Activated CD4-positive, alpha-beta T cell treated with anti-CD3 and anti-CD28 coated beads for 24 hours (primary cell): ENCODE measurements around the gene NDC80.
A peak's percentile ranks its signal among the peaks of the same experiment; 100 is the strongest.

Experiments
- DNase-seq, 2 donors: peaks; one replicate each; pipeline ENCODE4 v3.0.0-alpha.2; 2020; ENCODE audit warnings: low read depth in 2 of 2

Gene NDC80

DNA sequence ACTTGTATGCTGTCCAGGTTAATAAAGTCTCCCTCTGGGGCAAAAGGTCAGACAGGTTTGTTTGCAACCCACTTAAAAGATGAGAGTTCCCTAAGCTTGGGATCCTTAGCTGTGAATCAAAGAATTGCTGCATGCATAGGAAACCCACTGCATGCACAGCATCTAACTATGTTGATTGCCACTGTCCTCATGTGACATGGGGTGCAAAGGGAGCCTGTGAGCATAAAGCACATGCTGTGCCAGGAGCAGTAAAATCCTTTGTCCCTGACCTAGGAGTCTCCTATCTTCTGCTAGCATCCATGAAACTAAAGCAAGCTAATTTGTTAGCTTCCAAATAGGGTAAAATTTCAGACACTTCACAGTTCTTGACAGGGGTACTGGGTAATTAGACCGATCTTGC is 13.8 kb upstream of the NDC80 start:
- DNase-seq = no peak

DNA sequence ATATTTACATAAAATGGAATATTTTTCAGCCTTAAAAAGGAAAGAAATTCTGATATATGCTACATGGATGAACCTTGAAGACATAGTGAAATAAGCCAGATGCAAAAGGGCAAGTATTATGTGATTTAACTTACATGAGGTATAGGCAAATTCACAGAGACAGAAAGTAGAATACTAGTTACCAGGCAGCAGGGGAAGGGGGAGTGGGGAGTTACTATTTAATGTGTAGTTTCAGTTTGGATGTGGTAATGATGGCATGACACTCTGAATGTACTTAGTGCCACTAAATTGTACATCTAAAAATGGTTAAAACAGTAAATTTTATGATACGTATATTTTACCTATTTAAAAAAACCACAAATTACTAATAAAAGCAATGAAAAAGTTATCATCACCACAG is 12.1 kb upstream of the NDC80 start:
- DNase-seq = no peak

DNA sequence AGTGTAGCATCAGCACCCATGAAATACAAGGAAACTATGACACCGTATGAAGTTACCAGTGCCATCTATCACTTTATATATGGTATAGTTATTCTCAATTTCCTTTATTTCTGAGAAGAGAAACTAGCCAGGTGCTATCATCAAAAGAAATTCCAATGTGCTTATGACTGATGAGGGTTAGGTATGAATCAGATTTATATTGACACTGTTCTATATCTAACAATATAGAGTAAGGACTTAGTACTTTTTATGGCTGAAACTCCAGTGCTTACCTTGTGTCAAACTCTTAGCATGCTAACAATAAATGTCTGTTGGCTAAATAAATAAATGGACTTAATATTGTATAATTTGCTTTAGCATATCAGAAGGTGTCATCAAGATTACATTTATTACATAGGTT is 7.0 kb upstream of the NDC80 start:
- DNase-seq = no peak

DNA sequence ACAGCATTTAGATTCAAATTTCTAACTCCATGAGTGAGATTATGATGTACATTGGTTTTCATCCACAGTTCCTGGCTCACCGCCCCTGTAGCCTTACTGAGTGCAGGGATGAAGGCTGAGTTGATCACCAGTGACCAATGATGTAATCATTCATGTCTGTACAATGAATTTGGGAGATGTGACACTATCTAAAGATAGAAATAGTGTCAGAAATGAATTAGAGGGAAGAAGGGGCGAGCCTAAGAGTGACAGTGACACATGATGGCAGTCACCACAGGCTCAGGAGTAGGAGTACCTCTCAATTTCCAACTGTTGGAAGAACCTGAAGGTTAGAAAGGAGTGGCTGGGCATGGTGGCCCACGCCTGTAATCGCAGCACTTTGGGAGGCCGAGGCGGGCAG is 3.2 kb upstream of the NDC80 start:
- DNase-seq = no peak

- no peak for DNase-seq
Measured at GRCh38 chr18:2568605-2569004, 2.8 kb upstream of the NDC80 start.

- no peak for DNase-seq
Measured at GRCh38 chr18:2569338-2570207, 1.8 kb upstream of the NDC80 start.

DNA sequence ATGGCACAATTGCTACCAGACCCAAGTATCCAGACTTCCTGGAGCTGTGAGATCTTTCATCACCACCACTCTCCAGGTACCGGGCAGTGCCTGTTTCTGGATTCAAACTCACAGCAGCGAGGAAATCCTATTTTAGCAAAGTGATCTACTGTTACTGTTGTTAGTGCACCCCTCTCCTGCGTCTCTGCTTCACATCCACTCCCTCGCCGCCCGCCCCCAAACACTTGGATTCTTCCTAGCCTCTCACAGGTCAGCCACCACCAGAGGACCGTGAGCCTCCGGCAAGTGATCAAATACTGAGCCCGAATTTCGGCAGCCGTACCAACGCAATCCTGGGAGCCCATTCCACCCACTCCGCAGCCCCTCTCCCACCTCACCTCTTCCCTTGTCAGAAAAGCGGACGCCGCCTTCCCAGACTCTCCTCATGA is 571 bp upstream of the NDC80 start:
- peak; percentile 27 to 33 for DNase-seq

DNA sequence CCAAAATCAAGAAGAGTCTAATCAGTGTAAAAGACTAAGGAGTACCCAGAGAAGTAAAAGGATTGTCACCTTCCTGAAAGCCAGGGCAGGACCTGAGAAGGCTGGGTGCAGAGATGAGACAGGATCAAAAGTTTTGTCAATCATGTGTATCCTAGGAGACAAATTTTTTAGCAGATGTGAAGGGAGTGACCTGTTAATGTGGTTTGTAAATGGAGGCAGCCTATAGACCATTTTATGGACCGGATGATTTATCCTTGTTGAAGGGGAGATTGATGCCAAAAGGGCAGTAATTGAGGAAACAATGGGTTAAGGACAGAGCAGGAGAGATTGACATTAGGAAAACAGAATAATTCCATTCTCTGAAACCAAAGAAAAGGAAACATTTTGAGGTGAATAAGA is 813 bp downstream of the NDC80 start:
- no peak for DNase-seq

GRCh38 chr18:2572892-2573291 is 1.5 kb downstream of the NDC80 start:
- DNase-seq = no peak

DNA sequence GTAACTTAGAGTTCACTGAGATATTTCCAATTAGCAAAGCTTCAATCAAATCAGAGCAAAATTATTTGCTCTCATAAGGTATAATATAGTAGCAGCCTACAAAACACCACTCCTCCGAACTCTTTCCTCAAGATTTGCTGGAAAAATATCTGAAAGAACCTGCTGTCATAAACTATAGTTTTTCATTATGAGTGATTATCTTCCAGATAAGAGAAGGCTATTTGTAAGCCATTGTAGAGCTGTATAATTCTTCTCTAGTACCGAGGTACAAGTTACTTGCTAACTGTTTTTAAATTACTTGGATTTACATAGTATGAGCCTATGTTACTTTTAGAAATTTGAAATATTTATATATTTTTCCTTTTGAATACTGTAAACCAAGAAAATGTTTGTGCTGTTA is 2.1 kb downstream of the NDC80 start:
- DNase-seq = no peak

GRCh38 chr18:2587788-2588187 is 16.4 kb downstream of the NDC80 start:
- no peak for DNase-seq

GRCh38 chr18:2588666-2589344 is 17.4 kb downstream of the NDC80 start:
- DNase-seq = no peak

DNA sequence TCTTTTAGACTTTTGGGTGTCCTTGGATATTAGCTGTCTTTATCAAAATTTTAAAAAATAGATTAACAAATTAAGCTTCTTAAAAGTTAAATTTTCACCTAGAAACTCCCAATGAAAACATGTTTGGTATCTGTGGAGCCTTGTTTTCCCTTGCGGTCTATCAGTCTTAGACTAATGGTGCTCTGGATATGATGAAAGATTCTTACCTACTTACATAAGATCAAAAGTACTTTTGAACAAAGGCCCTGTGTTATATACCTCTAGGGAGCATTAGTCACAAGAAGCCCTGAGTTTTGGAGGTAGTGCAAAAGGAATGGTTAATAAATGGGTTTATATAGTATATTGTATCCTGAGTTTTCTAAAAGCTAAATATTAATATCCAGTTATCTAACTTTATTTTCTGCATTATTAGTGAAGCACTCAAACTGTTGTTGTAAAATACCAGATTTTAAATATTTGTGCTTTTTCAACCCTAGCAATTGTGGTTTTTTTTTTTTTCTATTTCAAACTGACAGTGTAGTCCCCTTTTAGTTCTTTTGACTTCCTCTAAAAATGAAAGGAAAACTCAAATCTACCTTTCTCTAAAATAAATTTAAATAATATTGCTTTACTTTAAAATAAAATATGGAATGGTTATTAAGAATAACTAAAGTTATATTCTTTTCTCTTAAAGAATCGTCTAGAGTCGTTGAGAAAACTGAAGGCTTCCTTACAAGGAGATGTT is 18.1 kb downstream of the NDC80 start:
- DNase-seq = no peak

GRCh38 chr18:2590303-2590702 is 18.9 kb downstream of the NDC80 start:
- no peak for DNase-seq

DNA sequence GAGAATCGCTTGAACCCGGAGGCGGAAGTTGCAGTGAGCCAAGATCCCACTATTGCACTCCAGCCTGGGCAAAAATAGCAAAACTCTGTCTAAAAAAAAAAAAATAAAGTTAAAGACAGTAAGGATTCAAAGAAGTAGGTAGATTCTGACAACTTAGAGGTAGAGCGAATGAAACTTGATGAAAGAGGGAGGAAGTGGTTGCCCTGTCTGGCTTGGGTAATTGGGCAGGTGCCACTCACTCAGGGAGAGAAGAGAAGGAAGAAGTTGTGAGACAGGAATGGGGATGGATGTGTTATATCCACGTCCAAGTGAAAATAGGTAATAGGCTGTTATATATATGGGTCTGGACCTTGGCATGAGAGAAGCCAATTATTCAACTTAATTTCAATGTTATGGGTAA is 26.3 kb downstream of the NDC80 start:
- no peak for DNase-seq

DNA sequence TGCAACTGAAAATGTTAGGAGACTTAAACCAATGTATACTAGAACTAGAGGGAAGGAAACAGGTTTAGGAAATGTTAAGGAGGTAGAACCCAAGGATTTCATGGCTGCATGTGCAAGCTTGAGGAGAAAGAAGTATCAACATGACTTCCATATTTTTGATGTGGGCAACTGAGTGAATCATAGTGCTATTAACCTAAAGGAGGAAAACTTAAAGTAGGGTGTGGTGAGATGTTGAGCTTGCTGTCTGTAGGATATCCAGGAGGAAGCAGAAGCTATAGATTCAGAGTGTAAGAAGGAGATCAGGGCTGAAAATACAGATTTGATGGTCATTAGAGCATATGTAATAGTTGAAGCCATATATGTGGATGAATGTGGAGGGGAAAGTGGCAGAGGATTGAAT is 31.5 kb downstream of the NDC80 start:
- no peak for DNase-seq

- DNase-seq = no peak
Measured at GRCh38 chr18:2606335-2606734, 35.0 kb downstream of the NDC80 start.

DNA sequence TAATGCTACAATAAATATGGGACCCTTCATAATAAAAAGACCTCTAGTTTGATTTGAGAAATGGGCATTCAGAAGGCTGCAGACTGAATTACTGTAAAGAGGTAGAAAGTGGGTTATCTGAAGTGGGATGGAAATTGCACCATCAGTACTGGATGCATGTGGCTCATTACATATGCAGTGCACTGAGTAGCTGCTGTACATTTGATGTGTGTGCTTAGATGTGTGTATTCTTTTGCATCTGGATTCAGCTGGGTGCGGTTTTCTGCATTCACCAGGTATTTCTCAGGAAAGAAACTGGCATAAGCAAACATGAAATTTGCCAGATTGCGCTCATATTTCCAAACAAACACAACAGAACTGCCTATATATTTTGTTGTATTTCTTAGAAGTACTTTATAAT is 38.2 kb downstream of the NDC80 start:
- no peak for DNase-seq

GRCh38 chr18:2610549-2610948 is 39.2 kb downstream of the NDC80 start:
- no peak for DNase-seq

- no peak for DNase-seq
Measured at GRCh38 chr18:2612996-2613395, 41.6 kb downstream of the NDC80 start.

- no peak for DNase-seq
Measured at GRCh38 chr18:2617401-2617998, 46.1 kb downstream of the NDC80 start.

GRCh38 chr18:2618009-2618408 is 46.7 kb downstream of the NDC80 start:
- no peak for DNase-seq
